Measurements from ENCODE around the gene TTBK2. TPM values are rescaled to one million over a fixed set of nuclear protein-coding genes. Genes with fewer than 3 reads are reported as not detected.

The TTBK2 gene
- polyA plus RNA-seq, 1 experiment = 3.3 TPM

DNA sequence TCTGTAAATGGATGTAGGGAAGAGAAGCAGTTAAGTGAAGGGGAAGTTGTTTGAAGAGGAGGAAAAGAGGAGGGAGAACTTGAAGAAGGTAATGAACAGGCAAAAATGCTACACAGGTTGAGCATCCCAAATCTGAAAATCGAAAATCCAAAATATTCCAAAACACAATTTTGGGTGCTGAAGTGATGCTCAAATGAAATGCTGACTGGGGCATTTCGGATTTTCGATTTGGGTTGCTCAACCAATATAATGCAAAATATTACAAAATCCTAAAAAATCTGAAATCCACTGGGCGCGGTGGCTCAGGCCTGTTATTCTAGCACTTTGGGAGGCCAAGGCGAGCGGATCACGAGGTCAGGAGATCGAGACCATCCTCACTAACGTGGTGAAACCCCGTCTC, 121.8 kb downstream of the TTBK2 start:
- Histone ChIP-seq H3K36me3 (ENCODE audit: control insufficient read depth, insufficient read depth, low read length) (peaks cover 8% of the 10 kb centered on the region), H3K4me3 (ENCODE audit: low read depth, low read length) (no peak overlapping the region), H3K27me3 (ENCODE audit: control insufficient read depth, insufficient read depth, low read length) (no peaks in the 10 kb centered on the region)
- ChIA-PET POLR2A (no interaction called here), CTCF (interaction anchor here (0.9 to 4.0 kb wide), 2 partner anchors 123 to 128 kb away, joined by 3 to 24 read pairs; no protein-coding TSS in a partner anchor)
- DNase-seq (ENCODE audit: low read depth) = no peak
- TF ChIP-seq, protein P1, sequence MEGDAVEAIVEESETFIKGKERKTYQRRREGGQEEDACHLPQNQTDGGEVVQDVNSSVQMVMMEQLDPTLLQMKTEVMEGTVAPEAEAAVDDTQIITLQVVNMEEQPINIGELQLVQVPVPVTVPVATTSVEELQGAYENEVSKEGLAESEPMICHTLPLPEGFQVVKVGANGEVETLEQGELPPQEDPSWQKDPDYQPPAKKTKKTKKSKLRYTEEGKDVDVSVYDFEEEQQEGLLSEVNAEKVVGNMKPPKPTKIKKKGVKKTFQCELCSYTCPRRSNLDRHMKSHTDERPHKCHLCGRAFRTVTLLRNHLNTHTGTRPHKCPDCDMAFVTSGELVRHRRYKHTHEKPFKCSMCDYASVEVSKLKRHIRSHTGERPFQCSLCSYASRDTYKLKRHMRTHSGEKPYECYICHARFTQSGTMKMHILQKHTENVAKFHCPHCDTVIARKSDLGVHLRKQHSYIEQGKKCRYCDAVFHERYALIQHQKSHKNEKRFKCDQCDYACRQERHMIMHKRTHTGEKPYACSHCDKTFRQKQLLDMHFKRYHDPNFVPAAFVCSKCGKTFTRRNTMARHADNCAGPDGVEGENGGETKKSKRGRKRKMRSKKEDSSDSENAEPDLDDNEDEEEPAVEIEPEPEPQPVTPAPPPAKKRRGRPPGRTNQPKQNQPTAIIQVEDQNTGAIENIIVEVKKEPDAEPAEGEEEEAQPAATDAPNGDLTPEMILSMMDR (IDR thresholded peaks at IDR 0.05; ENCODE audit: insufficient read depth, low read depth, low read length) = no peak

DNA sequence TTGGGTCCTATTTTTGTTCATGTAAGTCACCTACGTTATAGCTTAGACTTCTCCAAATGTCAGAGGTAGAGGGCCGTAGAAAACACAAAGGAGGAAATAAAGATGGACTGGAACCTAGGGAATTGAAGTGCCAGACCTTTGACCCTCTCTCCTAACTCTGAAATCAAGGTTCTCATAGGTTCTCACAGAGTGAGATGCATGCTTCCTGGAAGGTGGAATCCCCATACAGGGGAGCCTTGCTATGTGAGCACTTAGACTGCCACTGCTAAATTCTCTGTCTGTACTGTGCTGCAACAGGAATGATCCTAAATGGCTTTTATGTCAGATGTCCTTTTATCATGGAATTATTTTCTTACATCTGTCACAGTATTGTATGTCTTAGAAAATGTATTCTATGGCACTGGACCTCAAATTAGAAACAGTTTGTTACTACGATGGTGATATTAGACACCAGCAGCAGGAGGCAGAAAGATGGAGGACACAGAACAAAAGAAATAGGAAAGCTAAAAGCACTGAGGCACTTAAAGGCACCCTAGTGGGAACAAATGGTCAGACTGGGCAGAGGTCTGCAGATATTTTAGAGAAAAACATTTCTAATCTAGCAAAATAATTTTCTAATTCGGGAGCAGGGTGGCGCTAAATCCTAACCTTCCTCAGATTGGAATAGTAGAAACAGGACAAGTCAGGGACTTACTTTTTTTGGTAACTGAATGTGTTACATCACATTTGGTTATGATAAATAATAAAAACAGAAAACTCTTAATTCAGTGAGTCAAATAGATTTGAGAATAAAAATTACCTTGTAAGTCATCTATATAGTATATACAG, 123.4 kb downstream of the TTBK2 start:
- ChIA-PET CTCF (interaction anchor here (0.8 kb wide), 1 partner anchor 94 kb away, joined by 3 read pairs; no protein-coding TSS in a partner anchor), POLR2A (no interaction called here)
- Histone ChIP-seq H3K4me3 (ENCODE audit: low read depth, low read length) (no peak overlapping the region), H3K27me3 (ENCODE audit: control insufficient read depth, insufficient read depth, low read length) (no peaks in the 10 kb centered on the region), H3K36me3 (ENCODE audit: control insufficient read depth, insufficient read depth, low read length) (peaks cover 8% of the 10 kb centered on the region)
- no peak for DNase-seq (ENCODE audit: low read depth)
- TF ChIP-seq, protein P1 (IDR thresholded peaks at IDR 0.05; ENCODE audit: insufficient read depth, low read depth, low read length) = no peak; the same call in 1 of the 2 replicates

DNA sequence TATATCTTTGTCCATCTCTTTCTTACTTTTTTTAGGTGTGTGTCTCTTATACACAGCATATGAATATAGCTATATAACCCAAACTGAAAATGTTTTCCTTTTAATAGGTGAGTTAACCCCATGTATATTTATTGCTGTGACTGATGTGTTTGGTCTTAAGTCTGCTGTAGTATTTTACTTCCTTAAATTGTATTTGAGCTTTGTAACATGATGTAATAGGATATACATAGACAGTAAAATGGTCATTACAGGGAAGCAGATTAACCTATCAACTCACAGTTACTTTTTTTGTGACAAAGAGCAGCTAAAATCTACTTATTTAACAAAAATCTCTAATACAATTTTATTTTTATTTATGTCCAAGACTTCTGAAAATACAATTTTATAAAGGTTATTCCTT, 131.9 kb downstream of the TTBK2 start:
- Histone ChIP-seq H3K36me3 (ENCODE audit: control insufficient read depth, insufficient read depth, low read length) (no peaks in the 10 kb centered on the region), H3K27me3 (ENCODE audit: control insufficient read depth, insufficient read depth, low read length) (no peaks in the 10 kb centered on the region), H3K4me3 (ENCODE audit: low read depth, low read length) (no peak overlapping the region)
- POLR2A ChIA-PET = no interaction called here
- CTCF ChIA-PET = interaction anchor here (1.0 kb wide), 1 partner anchor 16 kb away, joined by 3 read pairs; no protein-coding TSS in a partner anchor
- TF ChIP-seq, protein P1 (IDR thresholded peaks at IDR 0.05; ENCODE audit: insufficient read depth, low read depth, low read length) = no peak
- DNase-seq (ENCODE audit: low read depth) = no peak

DNA sequence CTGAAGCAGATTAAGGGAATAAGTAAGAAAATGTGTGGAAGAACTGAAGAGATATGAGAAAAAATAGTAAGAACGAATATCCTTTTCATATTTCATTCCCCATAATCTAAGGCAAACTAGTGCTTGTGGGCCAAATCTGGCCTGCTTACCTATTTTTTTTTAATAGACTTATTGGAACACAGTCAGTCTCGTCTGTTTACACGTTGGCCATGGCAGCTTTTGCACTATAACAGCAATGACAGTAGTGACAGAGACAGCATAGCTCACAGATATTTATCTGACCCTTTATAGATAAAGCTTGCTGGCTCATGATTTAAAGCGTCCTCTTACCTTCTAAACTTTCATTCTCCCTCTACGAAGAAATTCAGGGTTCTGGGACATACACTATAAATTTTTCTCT, 133.6 kb downstream of the TTBK2 start:
- Histone ChIP-seq H3K27me3 (ENCODE audit: control insufficient read depth, insufficient read depth, low read length) (no peaks in the 10 kb centered on the region), H3K36me3 (ENCODE audit: control insufficient read depth, insufficient read depth, low read length) (0 out of 2 replicates have a peak, but pooled peaks cover 1% of the 10 kb centered on the region), H3K4me3 (ENCODE audit: low read depth, low read length) (no peak overlapping the region)
- DNase-seq (ENCODE audit: low read depth) = no peak
- CTCF ChIA-PET = no interaction called here
- POLR2A ChIA-PET = no interaction called here
- TF ChIP-seq, protein P1 (IDR thresholded peaks at IDR 0.05; ENCODE audit: insufficient read depth, low read depth, low read length) = no peak

DNA sequence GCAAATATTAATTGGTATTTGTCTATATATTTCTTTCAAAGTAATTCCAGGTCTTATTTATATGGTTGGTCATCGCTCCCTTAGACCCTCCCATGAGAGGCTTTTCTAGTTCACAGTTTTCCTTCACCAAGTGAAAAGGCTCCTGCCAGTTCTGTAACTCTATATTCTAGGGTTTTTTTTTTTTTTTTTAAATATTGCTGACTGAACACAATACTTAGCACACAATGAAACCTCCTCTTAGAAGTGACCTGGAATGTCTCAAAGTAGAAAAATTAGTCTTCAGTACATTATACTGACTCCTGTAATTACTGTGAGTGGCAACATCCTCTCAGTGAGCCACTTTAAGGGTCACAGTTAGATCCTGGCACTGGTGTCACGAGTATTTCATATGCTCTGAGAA, 135.0 kb downstream of the TTBK2 start:
- ChIA-PET CTCF (no interaction called here), POLR2A (no interaction called here)
- Histone ChIP-seq H3K27me3 (ENCODE audit: control insufficient read depth, insufficient read depth, low read length) (no peaks in the 10 kb centered on the region), H3K36me3 (ENCODE audit: control insufficient read depth, insufficient read depth, low read length) (0 out of 2 replicates have a peak, but pooled peaks cover 1% of the 10 kb centered on the region), H3K4me3 (ENCODE audit: low read depth, low read length) (no peak overlapping the region)
- DNase-seq (ENCODE audit: low read depth) = no peak
- TF ChIP-seq, protein P1 (IDR thresholded peaks at IDR 0.05; ENCODE audit: insufficient read depth, low read depth, low read length) = no peak
